ENCODE data around the gene ZFP28.

ZFP28 gene

DNA sequence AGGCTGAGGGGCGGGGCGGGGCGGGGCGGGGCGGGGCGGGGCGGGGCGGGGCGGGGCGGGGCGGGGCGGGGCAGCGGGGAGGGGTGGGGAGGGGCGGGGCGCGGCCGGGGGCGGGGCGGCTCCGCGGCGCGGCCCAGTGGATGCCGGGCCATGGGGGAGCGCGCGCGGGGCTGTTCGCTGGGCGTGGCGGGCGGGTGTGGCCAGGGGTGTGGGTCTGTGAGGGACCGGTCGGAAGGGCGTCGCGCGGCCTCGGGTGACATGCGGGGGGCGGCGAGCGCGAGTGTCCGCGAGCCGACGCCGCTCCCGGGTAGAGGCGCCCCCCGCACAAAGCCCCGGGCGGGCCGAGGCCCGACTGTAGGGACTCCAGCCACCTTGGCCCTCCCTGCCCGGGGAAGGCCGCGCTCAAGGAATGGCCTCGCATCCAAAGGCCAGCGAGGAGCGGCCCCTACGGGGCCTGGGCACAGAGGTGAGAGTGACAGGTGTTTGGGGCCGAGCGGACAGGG, at the start of gene ZFP28:
ZFP28 (plus strand) TSS at position 188 of the 503 bp plus-strand sequence; CDS start at position 259, 71 bp downstream.
- no peak for DNase-seq

DNA sequence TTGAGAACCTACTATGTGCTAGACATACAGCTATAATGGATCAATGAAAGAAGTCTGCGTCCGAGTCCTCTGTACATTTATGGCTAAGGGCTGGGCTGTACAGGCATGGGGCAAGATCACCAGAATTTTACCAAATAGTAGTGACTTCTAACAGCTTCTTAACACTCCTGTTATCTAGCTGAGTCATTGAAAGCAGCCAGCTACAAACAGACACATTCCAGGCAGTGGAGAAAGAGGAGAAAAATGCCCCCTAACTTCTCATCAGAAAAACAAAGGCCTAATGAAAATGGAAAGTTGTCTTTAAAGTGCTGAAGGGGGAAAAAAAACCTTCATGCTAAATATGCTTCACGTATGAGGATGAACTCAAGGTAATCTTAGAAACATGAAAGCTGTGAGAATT, 47.3 kb upstream of the ZFP28 start:
- DNase-seq, result no peak

DNA sequence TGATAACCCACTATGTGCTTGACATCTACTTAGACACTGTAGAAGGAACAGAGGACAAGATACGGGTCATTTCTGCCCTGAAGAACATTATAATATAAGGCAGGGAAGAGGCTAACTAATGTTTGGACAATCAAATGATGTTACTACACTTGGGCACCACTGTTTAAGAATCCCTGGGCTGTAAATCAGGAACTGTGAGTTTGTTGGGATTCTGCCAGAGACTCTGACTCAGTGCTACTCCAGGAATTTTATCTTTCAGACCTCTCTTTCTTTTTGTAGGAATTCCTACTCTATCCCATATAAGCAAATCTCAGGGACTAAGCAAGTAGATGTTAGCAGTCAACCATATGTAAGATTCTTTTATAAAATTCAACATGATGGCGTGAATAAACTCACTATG, 34.2 kb upstream of the ZFP28 start:
- DNase-seq, result no peak

DNA sequence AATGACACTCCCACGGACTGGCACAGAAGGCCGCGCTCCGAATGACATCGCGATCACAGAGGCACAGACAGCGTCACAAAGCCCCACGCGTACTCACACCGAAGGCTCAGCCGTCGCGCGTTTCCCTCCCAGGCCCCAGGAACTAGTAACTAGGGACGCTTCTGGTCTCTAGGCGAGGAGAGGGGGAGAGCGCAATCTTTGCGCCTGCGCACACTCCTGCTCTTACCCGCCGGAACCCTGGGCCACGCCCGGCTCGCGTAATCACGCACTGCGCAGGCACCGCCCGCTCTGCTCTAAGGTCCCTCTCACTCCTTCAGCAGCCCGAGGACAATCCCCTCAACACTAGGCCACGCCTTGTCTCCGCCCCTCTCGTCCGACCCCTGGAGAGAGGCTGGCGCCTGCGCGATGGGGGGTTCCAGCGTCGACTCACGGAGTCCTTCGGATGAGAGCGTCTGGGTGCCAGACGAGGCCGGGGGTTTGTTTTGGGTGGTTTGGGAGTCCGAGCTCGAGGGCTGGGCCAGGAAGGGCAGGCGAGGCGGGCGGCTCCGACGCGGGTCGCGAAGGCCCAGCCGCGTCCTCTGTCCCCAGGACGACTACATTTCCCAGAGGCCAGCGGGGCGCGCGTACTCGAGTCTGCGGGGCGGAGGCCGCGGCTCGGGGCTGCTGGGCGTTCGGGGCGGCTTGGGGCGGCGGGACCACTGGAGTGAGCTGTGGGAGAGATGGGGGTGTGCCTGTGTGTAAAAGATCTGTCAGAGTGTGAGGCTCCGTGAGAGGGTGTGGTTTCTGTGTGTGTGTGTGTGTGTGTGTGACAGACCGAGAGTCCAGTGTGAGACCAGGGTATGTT, 31.1 kb upstream of the ZFP28 start, which contains the start of gene ZNF471:
ZNF471 (plus strand) TSS at position 410 of the 844 bp plus-strand sequence. CDS start 3,717 bp downstream, outside the sequence.
- peak; percentile 70 for DNase-seq

DNA sequence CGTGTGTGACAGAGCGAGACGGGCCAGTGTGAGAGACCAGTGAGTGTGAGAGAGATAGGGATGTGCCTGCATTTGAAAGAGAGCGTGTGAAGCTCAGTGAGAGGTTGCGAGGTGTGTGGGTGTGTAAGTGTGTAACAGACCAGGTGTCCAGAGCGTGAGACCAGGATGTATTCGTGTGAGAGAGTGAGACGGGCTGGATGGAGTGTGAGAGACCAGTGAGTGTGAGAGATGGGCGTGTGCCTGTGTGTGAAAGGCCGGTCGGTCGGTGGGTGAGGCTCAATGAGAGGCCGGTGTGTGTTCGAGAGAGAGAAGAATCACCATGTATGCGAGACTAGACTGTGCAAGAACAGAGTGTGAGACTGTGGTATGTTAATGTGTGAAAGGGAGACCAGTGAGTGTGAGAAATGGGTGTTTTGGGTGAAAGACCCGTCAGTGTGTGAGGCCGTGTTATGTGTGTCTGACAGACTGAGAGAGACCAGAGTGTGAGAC, 30.4 kb upstream of the ZFP28 start:
- DNase-seq, result no peak

DNA sequence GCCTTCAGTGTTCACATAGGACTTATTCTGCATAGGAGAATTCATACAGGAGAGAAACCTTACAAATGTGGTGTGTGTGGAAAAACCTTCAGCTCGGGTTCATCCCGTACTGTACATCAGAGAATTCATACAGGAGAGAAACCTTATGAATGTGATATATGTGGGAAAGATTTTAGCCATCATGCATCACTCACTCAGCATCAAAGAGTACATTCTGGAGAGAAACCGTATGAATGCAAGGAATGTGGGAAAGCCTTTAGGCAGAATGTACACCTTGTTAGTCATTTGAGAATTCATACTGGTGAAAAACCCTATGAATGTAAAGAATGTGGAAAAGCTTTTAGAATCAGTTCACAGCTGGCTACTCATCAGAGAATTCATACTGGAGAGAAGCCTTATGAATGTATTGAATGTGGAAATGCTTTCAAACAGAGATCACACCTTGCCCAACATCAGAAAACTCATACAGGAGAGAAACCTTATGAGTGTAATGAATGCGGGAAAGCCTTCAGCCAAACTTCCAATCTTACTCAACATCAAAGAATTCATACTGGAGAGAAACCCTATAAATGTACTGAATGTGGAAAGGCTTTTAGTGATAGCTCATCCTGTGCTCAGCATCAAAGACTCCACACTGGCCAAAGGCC, 13.4 kb upstream of the ZFP28 start:
- DNase-seq, result no peak

DNA sequence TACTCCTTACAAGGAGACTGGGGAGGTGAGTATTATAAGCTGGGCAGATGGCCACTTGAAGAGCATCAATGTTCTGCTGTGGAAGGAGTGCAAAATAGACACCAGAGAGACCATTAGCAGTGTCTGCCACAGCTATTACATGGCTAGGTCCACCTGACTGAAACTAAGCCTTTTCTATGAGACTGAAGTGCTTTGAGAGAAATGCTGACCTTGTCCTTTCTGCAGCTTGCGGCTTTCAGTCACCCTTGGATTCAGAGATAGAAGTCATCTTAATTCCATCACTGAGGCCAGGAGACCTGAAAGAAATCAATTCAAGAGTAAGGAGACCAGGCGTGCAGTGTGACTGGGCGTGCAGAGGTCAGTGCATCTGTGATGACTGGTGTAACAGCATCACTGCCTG, 1.3 kb upstream of the ZFP28 start:
- no peak for DNase-seq

DNA sequence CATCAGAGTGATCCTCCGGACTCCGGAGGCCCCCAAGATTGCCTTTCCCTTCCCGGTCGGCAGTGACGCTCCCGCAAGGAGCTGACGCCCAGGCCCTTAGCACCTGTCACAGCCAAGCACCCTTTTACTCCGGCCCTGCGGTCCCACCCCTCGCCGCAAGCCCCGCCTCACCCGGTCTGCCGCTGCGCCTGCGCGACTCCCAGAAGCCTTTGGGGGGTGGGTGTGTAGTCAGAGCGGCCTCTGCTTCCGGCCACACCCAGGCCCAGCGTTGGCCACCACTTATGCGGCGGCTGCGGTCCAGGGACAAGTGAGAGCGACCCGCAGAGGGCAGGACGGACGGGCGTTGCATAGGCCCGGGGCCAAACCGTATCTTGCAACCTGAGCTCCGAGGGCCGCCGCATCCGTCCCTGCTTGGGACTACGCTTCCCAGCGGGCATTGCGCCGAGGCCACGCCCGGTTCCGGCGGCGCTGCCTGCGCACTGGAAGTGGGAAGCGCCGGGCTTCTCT, 441 bp upstream of the ZFP28 start:
- DNase-seq, result peak; percentile 81

DNA sequence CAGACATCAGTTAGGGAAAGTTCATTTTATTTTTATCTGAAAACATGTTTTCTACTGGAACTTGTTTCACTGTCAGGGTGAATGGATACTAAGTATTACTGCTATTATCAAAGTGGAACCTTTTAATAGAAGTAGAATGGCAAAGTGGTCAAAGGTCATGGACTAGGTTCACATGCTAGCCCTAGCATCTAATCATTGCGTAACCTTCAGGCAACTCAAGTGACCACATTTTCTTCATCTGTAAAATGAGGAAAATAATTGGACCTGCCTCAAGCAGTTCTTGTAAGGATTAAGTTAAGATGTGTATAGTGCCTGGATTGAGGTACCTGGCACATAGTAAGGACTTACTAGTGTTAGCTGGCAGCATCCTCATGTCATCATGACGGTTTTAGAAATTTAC, 5.0 kb downstream of the ZFP28 start:
- DNase-seq, result no peak

DNA sequence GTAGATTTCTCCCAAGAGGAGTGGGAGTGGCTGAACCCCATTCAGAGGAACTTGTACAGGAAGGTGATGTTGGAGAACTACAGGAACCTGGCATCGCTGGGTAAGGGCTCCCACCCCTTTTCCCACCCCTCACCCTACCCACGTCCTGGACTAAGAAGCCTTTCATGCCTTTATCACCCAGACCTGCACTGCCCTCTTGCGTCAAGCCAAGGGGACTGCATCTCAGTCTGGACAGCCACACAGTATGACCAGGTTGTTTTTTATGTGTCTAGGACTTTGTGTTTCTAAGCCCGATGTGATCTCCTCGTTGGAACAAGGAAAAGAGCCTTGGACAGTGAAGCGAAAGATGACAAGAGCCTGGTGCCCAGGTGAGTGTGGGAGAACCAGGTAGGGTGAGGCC, 8.8 kb downstream of the ZFP28 start:
- DNase-seq, result no peak

DNA sequence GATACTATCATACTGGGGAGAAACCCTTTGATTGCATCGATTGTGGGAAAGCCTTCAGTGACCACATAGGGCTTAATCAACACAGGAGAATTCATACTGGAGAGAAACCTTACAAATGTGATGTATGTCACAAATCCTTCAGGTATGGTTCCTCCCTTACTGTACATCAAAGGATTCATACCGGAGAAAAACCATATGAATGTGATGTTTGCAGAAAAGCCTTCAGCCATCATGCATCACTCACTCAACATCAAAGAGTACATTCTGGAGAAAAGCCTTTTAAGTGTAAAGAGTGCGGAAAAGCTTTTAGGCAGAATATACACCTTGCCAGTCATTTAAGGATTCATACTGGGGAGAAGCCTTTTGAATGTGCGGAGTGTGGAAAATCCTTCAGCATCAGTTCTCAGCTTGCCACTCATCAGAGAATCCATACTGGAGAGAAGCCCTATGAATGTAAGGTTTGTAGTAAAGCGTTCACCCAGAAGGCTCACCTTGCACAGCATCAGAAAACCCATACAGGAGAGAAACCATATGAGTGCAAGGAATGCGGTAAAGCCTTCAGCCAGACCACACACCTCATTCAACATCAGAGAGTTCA, 15.6 kb downstream of the ZFP28 start:
- no peak for DNase-seq

DNA sequence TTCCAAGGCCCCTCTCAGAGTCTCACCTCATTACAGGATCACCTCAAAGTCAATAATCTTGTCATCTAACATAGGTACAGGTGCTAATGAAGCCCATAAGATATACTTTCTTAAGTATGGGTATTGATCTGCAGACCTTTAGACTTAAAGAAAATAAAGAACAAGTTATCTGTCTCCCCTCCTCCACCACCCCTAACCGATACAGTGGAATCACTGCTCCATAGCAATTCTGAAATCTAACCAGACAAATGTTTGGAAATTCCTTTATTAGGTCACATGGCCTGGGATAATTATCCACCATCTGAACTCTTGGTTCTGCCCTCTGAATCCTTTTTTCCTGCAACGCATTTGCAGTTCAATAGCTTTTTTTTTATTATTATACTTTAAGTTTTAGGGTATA, 24.0 kb downstream of the ZFP28 start:
- DNase-seq, result no peak

DNA sequence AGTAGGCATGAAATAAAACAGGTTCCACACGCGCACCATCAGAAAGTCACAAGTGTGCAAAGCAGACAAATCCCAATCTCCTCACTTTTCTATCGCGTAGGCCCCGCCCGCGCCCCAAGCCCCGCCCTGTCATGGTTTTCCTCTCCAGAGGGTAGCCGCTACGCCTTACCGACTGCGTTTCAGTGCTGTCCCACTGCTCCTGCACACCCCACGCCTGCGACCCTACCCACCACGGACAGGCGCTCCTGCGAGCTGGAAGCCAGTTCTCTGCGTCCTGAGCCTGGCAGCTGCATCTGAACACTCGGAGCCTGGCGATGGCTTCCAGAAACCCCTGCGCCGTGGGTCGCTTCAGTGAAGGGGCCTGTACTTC, 28.1 kb downstream of the ZFP28 start:
- peak; percentile 24 for DNase-seq

DNA sequence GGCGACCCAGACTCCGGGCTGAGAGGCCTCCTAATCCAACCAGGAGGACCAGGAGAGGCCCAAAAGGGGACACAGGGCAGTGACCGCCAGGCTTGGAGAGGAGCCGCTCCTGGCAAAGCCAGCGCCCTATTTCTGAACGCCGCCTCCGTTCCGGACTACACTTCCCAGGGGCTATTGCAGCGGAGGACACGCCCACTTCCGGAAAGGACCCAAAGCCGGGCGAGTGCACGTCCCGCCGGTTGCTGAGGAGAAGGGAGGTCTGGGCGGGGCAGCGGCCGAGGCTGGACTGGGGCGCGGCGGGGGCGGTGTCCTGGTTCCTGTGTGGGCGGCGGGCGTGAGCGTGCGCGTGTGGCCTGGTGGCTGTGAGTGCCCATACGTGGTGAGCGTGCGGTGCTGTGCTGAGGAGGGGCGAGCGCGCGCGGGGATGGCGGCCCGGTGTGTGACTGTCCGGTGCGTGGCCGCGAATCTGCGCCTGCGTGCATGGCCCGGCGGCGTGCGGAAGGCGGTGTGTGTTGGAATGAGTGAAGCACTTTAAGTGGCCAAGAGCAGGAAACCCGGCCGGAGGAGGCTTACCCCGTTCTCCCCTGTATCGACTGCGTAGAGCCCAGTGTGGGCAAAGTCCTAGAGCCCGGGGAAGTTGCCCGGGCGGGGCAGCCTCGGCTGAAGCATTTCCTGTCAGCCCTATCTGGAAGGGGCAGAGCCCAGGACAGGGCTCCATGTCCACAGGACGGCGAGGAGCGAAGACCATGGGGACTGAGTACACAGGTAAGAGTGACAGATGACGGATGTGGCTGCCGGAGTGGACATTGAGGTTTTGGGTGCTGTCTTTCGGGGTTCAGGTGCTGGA, 28.7 kb downstream of the ZFP28 start, which contains the start of gene ZNF470:
ZNF470 (plus strand) TSS at position 195 of the 847 bp plus-strand sequence. CDS start 2,844 bp downstream, outside the sequence.
- DNase-seq, result peak; percentile 90

DNA sequence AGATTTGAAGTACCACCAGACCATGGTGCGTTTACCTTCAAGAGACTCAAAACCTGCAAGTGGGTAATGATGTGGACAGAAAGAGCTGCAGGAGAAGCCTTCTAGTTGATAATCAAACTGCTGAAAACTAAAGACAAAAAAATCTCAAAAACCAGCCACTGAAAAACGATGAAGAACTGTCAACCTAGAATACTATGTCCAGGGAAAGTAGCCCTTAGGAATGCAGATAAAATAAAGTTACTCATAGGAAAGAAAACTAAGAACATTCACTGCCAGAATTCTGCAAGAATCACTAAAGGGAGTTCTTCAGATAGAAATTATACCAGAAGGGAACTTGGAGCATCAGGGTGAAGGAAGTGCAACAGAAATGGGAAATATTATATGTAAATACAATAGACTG, 33.8 kb downstream of the ZFP28 start:
- DNase-seq, result no peak

DNA sequence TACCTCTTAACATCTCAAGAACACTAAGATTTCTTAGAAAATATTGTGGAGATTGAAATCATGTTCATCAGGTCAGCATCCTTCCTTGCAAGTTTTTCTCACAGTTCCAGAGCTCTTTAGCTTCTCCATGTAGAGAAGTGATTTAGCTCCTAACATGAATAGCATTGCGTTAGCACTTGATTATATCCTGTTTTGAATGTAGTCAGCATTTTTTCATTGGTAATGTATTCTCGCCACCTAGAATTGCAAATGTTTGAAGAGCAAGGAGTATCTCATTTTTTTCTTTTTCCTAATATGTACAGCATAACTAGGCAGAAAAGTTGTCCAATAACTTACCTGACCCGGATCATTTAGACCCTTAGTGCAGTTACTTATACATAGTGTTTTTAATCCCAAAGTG, 35.2 kb downstream of the ZFP28 start:
- no peak for DNase-seq

DNA sequence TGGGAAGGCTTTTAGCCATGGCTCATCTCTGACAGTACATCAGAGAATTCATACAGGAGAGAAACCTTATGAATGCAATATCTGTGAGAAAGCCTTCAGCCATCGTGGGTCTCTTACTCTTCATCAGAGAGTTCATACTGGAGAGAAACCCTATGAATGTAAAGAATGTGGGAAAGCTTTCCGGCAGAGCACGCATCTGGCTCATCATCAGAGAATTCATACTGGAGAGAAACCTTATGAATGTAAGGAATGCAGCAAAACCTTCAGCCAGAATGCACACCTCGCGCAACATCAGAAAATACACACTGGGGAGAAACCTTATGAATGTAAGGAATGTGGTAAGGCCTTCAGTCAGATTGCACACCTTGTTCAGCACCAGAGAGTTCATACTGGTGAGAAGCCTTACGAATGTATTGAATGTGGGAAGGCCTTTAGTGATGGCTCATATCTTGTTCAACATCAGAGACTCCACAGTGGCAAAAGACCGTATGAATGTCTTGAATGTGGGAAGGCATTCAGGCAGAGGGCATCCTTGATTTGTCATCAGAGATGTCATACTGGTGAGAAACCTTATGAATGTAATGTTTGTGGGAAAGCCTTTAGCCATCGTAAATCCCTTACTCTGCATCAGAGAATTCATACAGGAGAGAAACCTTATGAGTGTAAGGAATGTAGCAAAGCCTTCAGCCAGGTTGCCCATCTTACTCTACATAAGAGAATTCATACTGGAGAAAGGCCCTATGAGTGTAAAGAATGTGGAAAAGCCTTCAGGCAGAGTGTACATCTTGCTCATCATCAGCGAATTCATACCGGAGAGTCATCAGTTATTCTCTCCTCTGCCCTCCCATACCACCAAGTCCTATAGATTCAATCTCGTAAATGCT, 39.2 kb downstream of the ZFP28 start:
- no peak for DNase-seq

DNA sequence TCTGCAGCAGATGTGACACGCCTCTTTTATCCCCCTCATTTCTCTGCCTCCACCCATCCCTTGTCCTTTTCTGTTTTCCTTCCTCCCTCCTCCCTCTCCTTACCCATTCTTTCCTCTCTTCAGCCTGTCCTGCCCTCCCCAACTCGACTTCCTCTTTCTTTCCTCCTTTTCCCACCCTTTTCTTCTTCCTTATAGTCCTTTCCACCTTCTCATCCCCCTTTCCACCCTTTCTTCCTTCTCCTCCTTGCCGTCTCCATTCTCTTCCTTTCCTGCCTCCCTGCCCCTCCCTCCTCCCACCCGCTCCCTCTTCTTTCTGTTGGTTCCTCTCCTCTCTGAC, 55.7 kb downstream of the ZFP28 start:
- no peak for DNase-seq

DNA sequence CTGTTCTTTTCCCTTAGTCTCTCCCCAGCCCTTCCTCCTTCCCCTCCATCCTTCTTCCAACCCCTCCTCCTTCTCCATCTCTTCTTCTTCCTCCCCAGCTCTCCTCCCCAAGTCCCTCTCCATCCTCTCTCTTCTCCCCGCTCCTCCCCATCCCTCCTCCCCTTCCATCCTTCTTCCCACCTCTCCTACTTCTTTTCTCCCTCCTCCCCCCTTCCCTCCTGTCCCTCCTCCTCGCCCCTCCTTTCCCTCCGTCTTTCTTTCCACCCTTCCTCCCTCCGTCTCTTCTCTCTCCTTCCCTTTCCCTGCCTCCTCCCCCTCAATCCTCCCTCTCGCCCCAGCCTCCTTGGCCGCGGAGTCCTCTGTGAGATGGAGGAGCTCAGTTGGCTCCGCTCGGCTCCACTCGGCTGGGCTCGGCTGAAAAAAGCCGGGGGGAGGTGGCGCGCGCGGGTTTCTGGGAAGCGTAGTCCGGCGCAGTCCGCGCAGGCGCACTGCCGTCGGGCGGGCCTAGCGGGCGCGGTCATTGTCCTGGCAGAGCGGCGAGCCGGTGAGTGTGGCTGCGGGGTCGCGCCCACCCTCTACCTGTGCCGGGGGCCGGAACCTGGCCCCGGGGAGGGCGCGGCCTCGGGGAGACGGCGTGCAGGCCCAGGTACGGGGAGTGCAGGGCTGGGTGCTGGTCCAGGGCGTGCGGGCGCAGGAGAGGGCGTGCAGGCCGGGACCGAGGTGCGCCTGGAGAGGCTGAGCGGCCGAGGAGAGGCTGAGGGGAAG, 56.2 kb downstream of the ZFP28 start, which contains the start of gene ZNF71:
ZNF71 (plus strand) TSS at position 520 of the 765 bp plus-strand sequence. CDS start 6,257 bp downstream, outside the sequence.
- peak; percentile 87 for DNase-seq

DNA sequence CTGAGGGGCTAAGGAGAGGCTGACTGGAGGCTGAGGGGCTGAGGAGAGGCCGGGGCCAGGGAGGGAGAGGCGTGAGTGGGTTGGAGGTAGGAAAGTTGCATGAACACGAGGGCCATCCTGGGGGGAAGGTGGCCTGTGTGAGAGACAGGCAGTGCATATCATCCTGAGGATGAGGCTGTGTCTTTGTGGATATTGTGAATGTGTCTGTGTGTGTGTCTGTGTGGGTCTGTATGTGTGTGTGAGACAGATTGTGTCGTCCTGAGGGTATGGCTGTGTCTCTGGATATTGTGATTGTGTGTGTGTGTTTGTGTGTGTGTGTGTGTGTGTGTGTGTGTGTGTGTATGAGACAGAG, 56.8 kb downstream of the ZFP28 start:
- DNase-seq, result no peak
